CD4-positive, alpha-beta memory T cell (primary cell): Measurements from ENCODE around the gene SNX18. TPM values are rescaled to one million over a fixed set of nuclear protein-coding genes. Genes with fewer than 3 reads are reported as not detected.

Source experiments
- CTCF ChIA-PET: fragments of 350-600 bp; sonication (Branson Sonifier 250); formaldehyde crosslinking; loops from one replicate; lab custom pipeline; 2021; ENCODE audit warnings: inconsistent platforms; ENCODE audit not compliant: partially characterized antibody; lab: Charles Lee
- POLR2A ChIA-PET: fragments of 350-600 bp; sonication (Branson Sonifier 250); formaldehyde crosslinking; loops from one replicate; lab custom pipeline; 2021; ENCODE audit not compliant: partially characterized antibody; lab: Charles Lee
- DNase-seq, 5 donors: peaks; one replicate each; pipeline versions ENCODE4 v3.0.0 to v3.0.0-alpha.2; 2020 to 2022; ENCODE audit warnings: mixed read lengths in 1 of 5
- H3K27ac ChIP-seq: one replicate; pipeline ENCODE4 v1.7.0; 2013; ENCODE audit warnings: low read depth, low read length
- H3K27me3 ChIP-seq: 2 replicates; pipeline ENCODE4 v1.7.0; 2013; ENCODE audit warnings: mild to moderate bottlenecking, low read length, moderate library complexity; ENCODE audit not compliant: insufficient read depth
- H3K36me3 ChIP-seq: 2 replicates; pipeline ENCODE4 v1.7.0; 2013; ENCODE audit warnings: mild to moderate bottlenecking, low read length, moderate library complexity; ENCODE audit not compliant: insufficient read depth
- H3K4me1 ChIP-seq: 2 replicates; pipeline ENCODE4 v1.7.0; 2013; ENCODE audit warnings: mild to moderate bottlenecking, low read length, moderate library complexity; ENCODE audit not compliant: insufficient read depth
- H3K4me3 ChIP-seq, 2 donors: one replicate each; pipeline ENCODE4 v1.7.0; 2013; ENCODE audit warnings: low read length in 2 of 2, mild to moderate bottlenecking in 1 of 2
- H3K9me3 ChIP-seq, 2 donors: one replicate each; pipeline ENCODE4 v1.7.0; 2013; ENCODE audit warnings: low read length in 2 of 2, control low read depth in 1 of 2; ENCODE audit not compliant: control insufficient read depth in 1 of 2
- H3K27ac Mint-ChIP-seq, 7 donors: one replicate each; pipeline ENCODE4 v1.8.0; 2020 to 2021; ENCODE audit warnings: mixed read lengths in 7 of 7, mild to moderate bottlenecking in 6 of 7, inconsistent platforms in 3 of 7, moderate library complexity in 3 of 7
- H3K27me3 Mint-ChIP-seq, 2 donors: one replicate each; pipeline ENCODE4 v1.8.0; 2020 to 2021; ENCODE audit warnings: mixed read lengths in 2 of 2
- H3K36me3 Mint-ChIP-seq, 2 donors: one replicate each; pipeline ENCODE4 v1.8.0; 2020 to 2021; ENCODE audit warnings: mixed read lengths in 2 of 2, inconsistent platforms in 1 of 2, mild to moderate bottlenecking in 1 of 2
- H3K4me1 Mint-ChIP-seq, 4 donors: one replicate each; pipeline ENCODE4 v1.8.0; 2020 to 2021; ENCODE audit warnings: mixed read lengths in 4 of 4, mild to moderate bottlenecking in 1 of 4
- H3K4me3 Mint-ChIP-seq, 8 donors: one replicate each; pipeline ENCODE4 v1.8.0; 2020 to 2021; ENCODE audit warnings: mixed read lengths in 8 of 8, mild to moderate bottlenecking in 7 of 8, moderate library complexity in 6 of 8, inconsistent platforms in 3 of 8
- H3K9me3 Mint-ChIP-seq, 8 donors: one replicate each; pipeline ENCODE4 v1.8.0; 2020 to 2021; ENCODE audit warnings: mixed read lengths in 8 of 8, mild to moderate bottlenecking in 5 of 8, inconsistent platforms in 3 of 8, moderate library complexity in 1 of 8
- intact Hi-C: fragments of 100-400 bp; cut with micrococcal nuclease; formaldehyde crosslinking; loops from one replicate; pipeline ENCODE4 v1.15.1; 2023
- polyA plus RNA-seq, 2 donors: library from polyadenylated mRNA; unstranded; fragments of 300-500 nt; fragmentation: Illumina TruSeq; gene quantifications; one replicate each; pipeline ENCODE4 v1.2.3, GENCODE V29; 2021
- total RNA-seq, 2 experiments: library from RNA; stranded (reverse); gene quantifications; one replicate each; pipeline ENCODE4 v1.2.3, GENCODE V29; 2021

SNX18 gene, protein sequence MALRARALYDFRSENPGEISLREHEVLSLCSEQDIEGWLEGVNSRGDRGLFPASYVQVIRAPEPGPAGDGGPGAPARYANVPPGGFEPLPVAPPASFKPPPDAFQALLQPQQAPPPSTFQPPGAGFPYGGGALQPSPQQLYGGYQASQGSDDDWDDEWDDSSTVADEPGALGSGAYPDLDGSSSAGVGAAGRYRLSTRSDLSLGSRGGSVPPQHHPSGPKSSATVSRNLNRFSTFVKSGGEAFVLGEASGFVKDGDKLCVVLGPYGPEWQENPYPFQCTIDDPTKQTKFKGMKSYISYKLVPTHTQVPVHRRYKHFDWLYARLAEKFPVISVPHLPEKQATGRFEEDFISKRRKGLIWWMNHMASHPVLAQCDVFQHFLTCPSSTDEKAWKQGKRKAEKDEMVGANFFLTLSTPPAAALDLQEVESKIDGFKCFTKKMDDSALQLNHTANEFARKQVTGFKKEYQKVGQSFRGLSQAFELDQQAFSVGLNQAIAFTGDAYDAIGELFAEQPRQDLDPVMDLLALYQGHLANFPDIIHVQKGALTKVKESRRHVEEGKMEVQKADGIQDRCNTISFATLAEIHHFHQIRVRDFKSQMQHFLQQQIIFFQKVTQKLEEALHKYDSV
- total RNA-seq (10 to 100 TPM; 27.9 to 31.4 TPM), polyA plus RNA-seq (1 to 10 TPM in 1 of 2 donors, under 1 TPM in 1; 0.30 to 2.8 TPM)

GRCh38 chr5:54517512-54518145 lies at the start of gene SNX18:
TSS of gene SNX18 (plus strand) at chr5:54517759. CDS start at chr5:54517953, 194 bp downstream.
- H3K4me3 Mint-ChIP-seq: peak within 1 kb of the TSS; percentile 83 to 93 (median 90)
- Histone ChIP-seq H3K4me1 (peaks cover 42% of the 10 kb centered on the region), H3K36me3 (no peaks in the 10 kb centered on the region), H3K27me3 (no peaks in the 10 kb centered on the region), H3K9me3 (no peaks in the 10 kb centered on the region), H3K4me3 (peak within 1 kb of the TSS; percentile 44 to 62), H3K27ac (peak within 1 kb of the TSS; percentile 63)
- H3K36me3 Mint-ChIP-seq: peaks cover 1 to 5% of the 10 kb centered on the region in 2 donors
- no peaks in the 10 kb centered on the region for H3K9me3 Mint-ChIP-seq
- ChIA-PET CTCF (interaction anchor here (0.6 to 4.9 kb wide), 33 partner anchors 10 to 427 kb away, joined by 3 to 181 read pairs (median 5); no protein-coding TSS in a partner anchor), POLR2A (interaction anchor here (0.6 to 5.0 kb wide), 19 partner anchors 10 to 349 kb away, joined by 3 to 74 read pairs (median 5); partner anchors contain the start of gene ARL15)
- intact Hi-C loops: loop anchor here (1.0 to 2.0 kb wide), 7 partner anchors 129 to 629 kb away; partner anchors contain the start of gene ARL15
- peak within 1 kb of the TSS; percentile 32 to 81 (median 57) for H3K27ac Mint-ChIP-seq
- peaks cover 4 to 33% (median 17%) of the 10 kb centered on the region in 4 donors for H3K4me1 Mint-ChIP-seq
- DNase-seq: peak; percentile 91 to 93 (median 93)
- H3K27me3 Mint-ChIP-seq: no peaks in the 10 kb centered on the region

- Histone ChIP-seq H3K4me3 (no peak overlapping the region), H3K4me1 (no peaks in the 10 kb centered on the region), H3K9me3 (no peaks in the 10 kb centered on the region), H3K27me3 (no peaks in the 10 kb centered on the region), H3K27ac (no peak overlapping the region), H3K36me3 (no peaks in the 10 kb centered on the region)
- no peak for DNase-seq
- H3K27ac Mint-ChIP-seq: peak overlapping the region in 4 of 7 donors; percentile 30 to 68 (median 48)
- H3K9me3 Mint-ChIP-seq: peaks cover 0 to 3% (median 0%) of the 10 kb centered on the region in 8 donors
- H3K4me3 Mint-ChIP-seq: peak overlapping the region in 7 of 8 donors; percentile 10 to 77 (median 46)
- no peaks in the 10 kb centered on the region for H3K36me3 Mint-ChIP-seq
- peaks cover 6 to 9% (median 7%) of the 10 kb centered on the region in 4 donors for H3K4me1 Mint-ChIP-seq
- H3K27me3 Mint-ChIP-seq: peaks cover 2 to 5% of the 10 kb centered on the region in 2 donors
- ChIA-PET POLR2A (no interaction called here), CTCF (interaction anchor here (0.6 kb wide), 1 partner anchor 1218 kb away, joined by 4 read pairs; no protein-coding TSS in a partner anchor)
- intact Hi-C loops: no loop called here
Observed at GRCh38 chr5:54469622-54470021, 47.9 kb upstream of the SNX18 start.

DNA sequence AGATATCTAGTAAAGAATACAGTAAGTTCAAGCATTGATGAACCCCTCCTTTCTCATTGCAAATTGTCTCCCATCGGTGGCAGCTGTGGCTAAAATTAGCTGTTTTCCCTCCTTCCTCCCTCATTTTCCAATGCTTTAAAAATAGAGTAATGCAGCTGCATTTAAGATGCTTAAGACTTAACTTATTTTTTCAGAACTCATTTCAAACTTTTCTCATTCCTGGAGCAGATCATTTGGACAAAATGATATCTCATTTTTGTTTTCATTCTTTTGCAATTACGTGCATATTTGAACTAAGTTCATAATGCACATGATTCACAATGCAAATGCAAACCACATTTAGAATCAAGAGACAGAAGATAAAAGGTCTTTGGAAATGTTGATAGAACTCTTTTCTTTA lies 47.4 kb upstream of the SNX18 start:
- DNase-seq: no peak
- no peaks in the 10 kb centered on the region for H3K36me3 ChIP-seq
- H3K4me1 ChIP-seq: no peaks in the 10 kb centered on the region
- H3K27ac ChIP-seq: no peak overlapping the region
- Mint-ChIP-seq H3K4me1 (peaks cover 6 to 9% (median 7%) of the 10 kb centered on the region in 4 donors), H3K27me3 (peaks cover 2 to 6% of the 10 kb centered on the region in 2 donors), H3K9me3 (peaks cover 0 to 3% (median 0%) of the 10 kb centered on the region in 8 donors), H3K27ac (peak overlapping the region in 2 of 7 donors; percentile 30 to 66), H3K36me3 (no peaks in the 10 kb centered on the region), H3K4me3 (peak overlapping the region in 4 of 8 donors; percentile 21 to 77 (median 48))
- H3K9me3 ChIP-seq: no peaks in the 10 kb centered on the region
- intact Hi-C loops: no loop called here
- no peak overlapping the region for H3K4me3 ChIP-seq
- CTCF ChIA-PET: interaction anchor here (2.4 kb wide), 1 partner anchor 19 kb away, joined by 20 read pairs; no protein-coding TSS in a partner anchor
- no peaks in the 10 kb centered on the region for H3K27me3 ChIP-seq
- POLR2A ChIA-PET: no interaction called here

DNA sequence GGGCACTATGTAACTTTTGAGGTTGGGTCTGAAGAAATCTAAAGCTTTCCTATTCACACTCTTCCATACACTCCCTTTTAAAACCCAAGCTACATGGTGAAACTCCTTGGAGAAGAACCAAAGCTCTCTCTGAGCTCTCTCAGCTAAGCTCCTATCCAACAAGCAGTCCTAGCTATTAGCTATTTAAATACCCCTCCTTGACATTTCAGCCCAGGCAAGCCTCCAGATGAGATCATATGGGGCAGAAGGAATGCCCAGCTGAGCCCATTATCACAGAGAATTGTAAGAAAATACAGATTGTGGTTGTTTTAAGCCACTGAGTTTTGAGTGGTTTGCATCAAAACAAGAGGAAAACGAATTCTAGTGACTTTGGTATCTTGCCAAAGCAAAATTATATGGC lies 46.9 kb upstream of the SNX18 start:
- Mint-ChIP-seq H3K4me3 (peak overlapping the region in 1 of 8 donors; percentile 2), H3K27me3 (peaks cover 2 to 6% of the 10 kb centered on the region in 2 donors), H3K4me1 (peaks cover 6 to 9% (median 7%) of the 10 kb centered on the region in 4 donors), H3K27ac (no peak overlapping the region), H3K36me3 (no peaks in the 10 kb centered on the region), H3K9me3 (peaks cover 0 to 3% (median 0%) of the 10 kb centered on the region in 8 donors)
- Histone ChIP-seq H3K4me1 (no peaks in the 10 kb centered on the region), H3K4me3 (no peak overlapping the region), H3K27me3 (no peaks in the 10 kb centered on the region), H3K9me3 (no peaks in the 10 kb centered on the region), H3K36me3 (no peaks in the 10 kb centered on the region), H3K27ac (no peak overlapping the region)
- intact Hi-C loops: no loop called here
- CTCF ChIA-PET: interaction anchor here (2.4 kb wide), 1 partner anchor 19 kb away, joined by 20 read pairs; no protein-coding TSS in a partner anchor
- POLR2A ChIA-PET: no interaction called here
- no peak for DNase-seq

DNA sequence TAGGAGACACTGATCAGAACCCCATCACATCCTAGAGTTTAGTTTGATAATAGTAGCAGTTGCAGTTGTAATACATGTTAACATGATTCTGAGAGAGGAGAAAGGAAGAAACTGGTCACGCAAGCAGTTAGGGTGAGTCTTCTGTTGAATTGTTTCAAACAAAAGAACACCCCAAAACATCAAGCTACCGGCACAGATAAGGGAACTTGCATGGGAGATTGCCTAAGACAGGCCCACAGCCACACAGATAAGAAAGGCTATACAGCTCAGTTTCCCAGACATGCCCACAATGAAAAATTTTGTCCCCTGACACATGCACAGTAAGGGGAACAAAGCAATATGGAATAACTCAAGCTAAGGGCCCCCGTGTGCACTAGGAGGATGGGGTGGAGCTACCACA lies 46.2 kb upstream of the SNX18 start:
- CTCF ChIA-PET: interaction anchor here (2.4 kb wide), 1 partner anchor 18 kb away, joined by 20 read pairs; no protein-coding TSS in a partner anchor
- Mint-ChIP-seq H3K36me3 (no peaks in the 10 kb centered on the region), H3K4me1 (peaks cover 6 to 9% (median 7%) of the 10 kb centered on the region in 4 donors), H3K27me3 (peaks cover under 1 to 4% of the 10 kb centered on the region in 2 donors), H3K4me3 (no peak overlapping the region), H3K27ac (no peak overlapping the region), H3K9me3 (peaks cover 0 to 2% (median 0%) of the 10 kb centered on the region in 8 donors)
- Histone ChIP-seq H3K4me3 (no peak overlapping the region), H3K27ac (no peak overlapping the region), H3K9me3 (no peaks in the 10 kb centered on the region), H3K36me3 (no peaks in the 10 kb centered on the region), H3K4me1 (no peaks in the 10 kb centered on the region), H3K27me3 (no peaks in the 10 kb centered on the region)
- intact Hi-C loops: no loop called here
- no peak for DNase-seq
- POLR2A ChIA-PET: no interaction called here

GRCh38 chr5:54476682-54477081 lies 40.9 kb upstream of the SNX18 start:
- intact Hi-C loops: no loop called here
- POLR2A ChIA-PET: no interaction called here
- Histone ChIP-seq H3K9me3 (no peaks in the 10 kb centered on the region), H3K27me3 (no peaks in the 10 kb centered on the region), H3K27ac (no peak overlapping the region), H3K36me3 (no peaks in the 10 kb centered on the region), H3K4me1 (no peaks in the 10 kb centered on the region), H3K4me3 (no peak overlapping the region)
- DNase-seq: no peak
- Mint-ChIP-seq H3K4me1 (no peaks in the 10 kb centered on the region), H3K36me3 (no peaks in the 10 kb centered on the region), H3K27me3 (peaks cover 6 to 20% of the 10 kb centered on the region in 2 donors), H3K9me3 (peaks cover 0 to 4% (median 0%) of the 10 kb centered on the region in 8 donors), H3K4me3 (no peak overlapping the region), H3K27ac (no peak overlapping the region)
- CTCF ChIA-PET: interaction anchor here (6.1 kb wide), 1 partner anchor 12 kb away, joined by 43 read pairs; no protein-coding TSS in a partner anchor
